ENCODE results near the gene SMAD3. TPM values are rescaled to one million over a fixed set of nuclear protein-coding genes. Genes with fewer than 3 reads are reported as not detected.

The SMAD3 gene
- polyA plus RNA-seq, 1 donor from 2014 or later, result 1.0 TPM

GRCh38 chr15:67067930-67068551 lies 2.6 kb downstream of the SMAD3 start:
- Histone ChIP-seq H3K9me2 (ENCODE audit: insufficient read depth, low read length) (no peaks in the 10 kb centered on the region), H3K36me3 (ENCODE audit: insufficient read depth, low read length) (no peaks in the 10 kb centered on the region), H3K9me3 (ENCODE audit: low read length) (no peaks in the 10 kb centered on the region), H3F3A (ENCODE audit: insufficient read depth, low read length, poor library complexity, severe bottlenecking) (no peaks in the 10 kb centered on the region), H3K9ac (ENCODE audit: low read length) (no peak overlapping the region), H4K20me1 (ENCODE audit: insufficient read depth) (no peaks in the 10 kb centered on the region), H3K4me2 (ENCODE audit: low read length) (no peak overlapping the region), H3K27ac (ENCODE audit: low read length) (no peak overlapping the region), H3K4me3 (ENCODE audit: low read length) (no peak overlapping the region), H2AFZ (ENCODE audit: low read depth, low read length) (no peak overlapping the region), H3K27me3 (ENCODE audit: insufficient read depth, low read depth, low read length) (peaks cover 39% of the 10 kb centered on the region), H3K79me2 (replicated peaks; ENCODE audit: insufficient read depth, low read length) (peaks cover 37% of the 10 kb centered on the region)
- TF ChIP-seq MXI1 (conservative IDR thresholded peaks at IDR 0.05; ENCODE audit: poor library complexity, severe bottlenecking) (no peak), EZH2 (IDR thresholded peaks at IDR 0.05; ENCODE audit: borderline replicate concordance, insufficient read depth, low read length, poor library complexity, severe bottlenecking) (no peak), TAF1 (IDR thresholded peaks at IDR 0.05; ENCODE audit: low read depth) (no peak), SMC3 (conservative IDR thresholded peaks at IDR 0.05; ENCODE audit: poor library complexity) (no peak), POLR2AphosphoS5 (IDR thresholded peaks at IDR 0.05) (no peak), EP300 (conservative IDR thresholded peaks at IDR 0.05; ENCODE audit: poor library complexity, severe bottlenecking) (no peak), RAD21 (conservative IDR thresholded peaks at IDR 0.05) (no peak), CTCF (IDR thresholded peaks at IDR 0.05; ENCODE audit: poor library complexity, severe bottlenecking) (no peak)
- TF ChIP-seq, protein P1, sequence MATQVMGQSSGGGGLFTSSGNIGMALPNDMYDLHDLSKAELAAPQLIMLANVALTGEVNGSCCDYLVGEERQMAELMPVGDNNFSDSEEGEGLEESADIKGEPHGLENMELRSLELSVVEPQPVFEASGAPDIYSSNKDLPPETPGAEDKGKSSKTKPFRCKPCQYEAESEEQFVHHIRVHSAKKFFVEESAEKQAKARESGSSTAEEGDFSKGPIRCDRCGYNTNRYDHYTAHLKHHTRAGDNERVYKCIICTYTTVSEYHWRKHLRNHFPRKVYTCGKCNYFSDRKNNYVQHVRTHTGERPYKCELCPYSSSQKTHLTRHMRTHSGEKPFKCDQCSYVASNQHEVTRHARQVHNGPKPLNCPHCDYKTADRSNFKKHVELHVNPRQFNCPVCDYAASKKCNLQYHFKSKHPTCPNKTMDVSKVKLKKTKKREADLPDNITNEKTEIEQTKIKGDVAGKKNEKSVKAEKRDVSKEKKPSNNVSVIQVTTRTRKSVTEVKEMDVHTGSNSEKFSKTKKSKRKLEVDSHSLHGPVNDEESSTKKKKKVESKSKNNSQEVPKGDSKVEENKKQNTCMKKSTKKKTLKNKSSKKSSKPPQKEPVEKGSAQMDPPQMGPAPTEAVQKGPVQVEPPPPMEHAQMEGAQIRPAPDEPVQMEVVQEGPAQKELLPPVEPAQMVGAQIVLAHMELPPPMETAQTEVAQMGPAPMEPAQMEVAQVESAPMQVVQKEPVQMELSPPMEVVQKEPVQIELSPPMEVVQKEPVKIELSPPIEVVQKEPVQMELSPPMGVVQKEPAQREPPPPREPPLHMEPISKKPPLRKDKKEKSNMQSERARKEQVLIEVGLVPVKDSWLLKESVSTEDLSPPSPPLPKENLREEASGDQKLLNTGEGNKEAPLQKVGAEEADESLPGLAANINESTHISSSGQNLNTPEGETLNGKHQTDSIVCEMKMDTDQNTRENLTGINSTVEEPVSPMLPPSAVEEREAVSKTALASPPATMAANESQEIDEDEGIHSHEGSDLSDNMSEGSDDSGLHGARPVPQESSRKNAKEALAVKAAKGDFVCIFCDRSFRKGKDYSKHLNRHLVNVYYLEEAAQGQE (IDR thresholded peaks at IDR 0.05; ENCODE audit: borderline replicate concordance), result no peak

GRCh38 chr15:67068710-67069400 lies 3.5 kb downstream of the SMAD3 start:
- peaks cover 31% of the 10 kb centered on the region for H3K27me3 ChIP-seq (ENCODE audit: insufficient read depth, low read depth, low read length)
- no peaks in the 10 kb centered on the region for H3K36me3 ChIP-seq (ENCODE audit: insufficient read depth, low read length)
- H2AFZ ChIP-seq (ENCODE audit: low read depth, low read length), result no peak overlapping the region
- no peaks in the 10 kb centered on the region for H3K9me2 ChIP-seq (ENCODE audit: insufficient read depth, low read length)
- no peak for TF ChIP-seq EZH2 (IDR thresholded peaks at IDR 0.05; ENCODE audit: borderline replicate concordance, insufficient read depth, low read length, poor library complexity, severe bottlenecking)
- no peak for TF ChIP-seq RAD21 (conservative IDR thresholded peaks at IDR 0.05)
- no peak for TF ChIP-seq TAF1 (IDR thresholded peaks at IDR 0.05; ENCODE audit: low read depth)
- TF ChIP-seq, protein P1 (IDR thresholded peaks at IDR 0.05; ENCODE audit: borderline replicate concordance), result no peak
- no peak for TF ChIP-seq CTCF (IDR thresholded peaks at IDR 0.05; ENCODE audit: poor library complexity, severe bottlenecking)
- TF ChIP-seq EP300 (conservative IDR thresholded peaks at IDR 0.05; ENCODE audit: poor library complexity, severe bottlenecking), result no peak
- TF ChIP-seq MXI1 (conservative IDR thresholded peaks at IDR 0.05; ENCODE audit: poor library complexity, severe bottlenecking), result no peak
- no peak for TF ChIP-seq POLR2AphosphoS5 (IDR thresholded peaks at IDR 0.05)
- TF ChIP-seq SMC3 (conservative IDR thresholded peaks at IDR 0.05; ENCODE audit: poor library complexity), result no peak
- no peak overlapping the region for H3K4me2 ChIP-seq (ENCODE audit: low read length)
- H3K27ac ChIP-seq (ENCODE audit: low read length), result no peak overlapping the region
- H3F3A ChIP-seq (ENCODE audit: insufficient read depth, low read length, poor library complexity, severe bottlenecking), result no peaks in the 10 kb centered on the region
- no peak overlapping the region for H3K4me3 ChIP-seq (ENCODE audit: low read length)
- no peaks in the 10 kb centered on the region for H3K9me3 ChIP-seq (ENCODE audit: low read length)
- H3K79me2 ChIP-seq (replicated peaks; ENCODE audit: insufficient read depth, low read length), result peaks cover 40% of the 10 kb centered on the region
- H4K20me1 ChIP-seq (ENCODE audit: insufficient read depth), result no peaks in the 10 kb centered on the region
- H3K9ac ChIP-seq (ENCODE audit: low read length), result no peak overlapping the region

All from neural cell (in vitro differentiated cells).